ENCODE results near the gene CARHSP1.

DNA sequence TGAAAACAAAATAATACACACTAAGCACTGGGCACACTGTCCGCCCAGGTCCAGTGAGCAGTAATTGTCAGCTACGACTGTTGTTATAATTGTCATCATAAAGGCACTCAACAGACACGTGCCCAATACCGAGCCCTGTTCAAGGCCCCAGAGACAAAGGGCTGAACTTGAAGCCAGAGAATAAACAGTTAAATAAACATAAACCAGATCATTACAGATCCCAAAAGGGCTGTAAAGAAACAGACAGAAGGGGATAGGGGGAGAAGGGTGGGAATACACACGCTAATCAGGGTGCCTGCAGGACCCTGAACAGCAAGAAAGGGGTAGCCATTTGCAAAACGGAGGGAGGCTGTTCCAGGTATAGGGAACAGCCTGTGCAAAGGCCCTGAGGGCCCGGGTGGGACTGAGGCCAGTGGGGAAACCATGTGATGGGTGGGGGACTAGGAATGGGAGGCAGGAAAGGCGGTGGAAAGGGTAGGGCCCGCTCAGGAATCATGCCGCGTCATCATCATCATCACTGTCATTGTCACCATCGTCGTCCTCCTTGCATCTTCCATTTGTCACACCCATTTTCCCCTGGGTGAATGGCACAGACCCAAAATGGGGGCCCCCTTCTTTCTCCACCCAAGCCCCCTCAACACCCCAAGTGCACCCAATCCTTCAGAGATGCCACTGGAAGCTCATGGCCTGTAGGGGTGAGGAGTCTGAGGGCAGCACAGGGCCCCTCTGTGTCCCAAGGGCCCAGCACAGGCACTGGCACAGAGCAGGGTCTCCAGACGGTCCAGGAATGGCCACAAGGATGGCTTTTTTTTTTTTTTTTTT lies 6.3 kb downstream of the CARHSP1 start:
- TF ChIP-seq, protein P1, sequence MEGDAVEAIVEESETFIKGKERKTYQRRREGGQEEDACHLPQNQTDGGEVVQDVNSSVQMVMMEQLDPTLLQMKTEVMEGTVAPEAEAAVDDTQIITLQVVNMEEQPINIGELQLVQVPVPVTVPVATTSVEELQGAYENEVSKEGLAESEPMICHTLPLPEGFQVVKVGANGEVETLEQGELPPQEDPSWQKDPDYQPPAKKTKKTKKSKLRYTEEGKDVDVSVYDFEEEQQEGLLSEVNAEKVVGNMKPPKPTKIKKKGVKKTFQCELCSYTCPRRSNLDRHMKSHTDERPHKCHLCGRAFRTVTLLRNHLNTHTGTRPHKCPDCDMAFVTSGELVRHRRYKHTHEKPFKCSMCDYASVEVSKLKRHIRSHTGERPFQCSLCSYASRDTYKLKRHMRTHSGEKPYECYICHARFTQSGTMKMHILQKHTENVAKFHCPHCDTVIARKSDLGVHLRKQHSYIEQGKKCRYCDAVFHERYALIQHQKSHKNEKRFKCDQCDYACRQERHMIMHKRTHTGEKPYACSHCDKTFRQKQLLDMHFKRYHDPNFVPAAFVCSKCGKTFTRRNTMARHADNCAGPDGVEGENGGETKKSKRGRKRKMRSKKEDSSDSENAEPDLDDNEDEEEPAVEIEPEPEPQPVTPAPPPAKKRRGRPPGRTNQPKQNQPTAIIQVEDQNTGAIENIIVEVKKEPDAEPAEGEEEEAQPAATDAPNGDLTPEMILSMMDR (IDR thresholded peaks at IDR 0.05; ENCODE audit: low read length) = no peak
- TF ChIP-seq EZH2 (IDR thresholded peaks at IDR 0.05; ENCODE audit: borderline replicate concordance, low read length) = no peak

Data from OCI-LY1 (cell line).